K562 (cell line): ENCODE data around the gene CCSER2. TPM values are rescaled to one million over a fixed set of nuclear protein-coding genes. Genes with fewer than 3 reads are reported as not detected.

Experiments used
- BRD9 ChIP-seq: fragments of 450-650 bp; IDR thresholded peaks from 2 replicates; pipeline ENCODE4 v1.6.1; 2018; ENCODE audit warnings: low read depth; ENCODE audit not compliant: partially characterized antibody
- E2F3 ChIP-seq: fragments of 250-450 bp; sonication (Bioruptor Pico); IDR thresholded peaks from 2 replicates; pipeline ENCODE4 v1.4.0; 2020; ENCODE audit warnings: mild to moderate bottlenecking
- EHMT2 ChIP-seq: fragments of 450-650 bp; IDR thresholded peaks from 2 replicates; pipeline ENCODE4 v1.6.1; 2018; ENCODE audit warnings: antibody characterized with exemption
- EWSR1 ChIP-seq: fragments of 450-650 bp; IDR thresholded peaks from 2 replicates; pipeline ENCODE4 v1.6.1; 2018; ENCODE audit warnings: borderline replicate concordance, mild to moderate bottlenecking, low read depth, moderate library complexity; ENCODE audit not compliant: partially characterized antibody
- HMGN3 ChIP-seq: IDR thresholded peaks from 2 replicates; pipeline ENCODE4 v1.6.1; 2011; ENCODE audit warnings: borderline replicate concordance, low read depth, mild to moderate bottlenecking, mixed read lengths, low read length; ENCODE audit not compliant: insufficient read length; ENCODE audit errors: extremely low read depth
- HNRNPK ChIP-seq: fragments of 200-400 bp; formaldehyde crosslinking; IDR thresholded peaks from one replicate; pipeline ENCODE4 v1.6.1; 2018; ENCODE audit warnings: mild to moderate bottlenecking, low read depth, low read length; ENCODE audit not compliant: poor library complexity, severe bottlenecking
- KAT7 ChIP-seq: sonication (generic); formaldehyde crosslinking; IDR thresholded peaks from 2 replicates; pipeline ENCODE4 v1.8.0; 2022; ENCODE audit warnings: missing genetic modification reagents, mild to moderate bottlenecking, borderline replicate concordance
- SAFB ChIP-seq: fragments of 200-400 bp; formaldehyde crosslinking; IDR thresholded peaks from 2 replicates; pipeline ENCODE4 v1.6.1; 2017; ENCODE audit warnings: low read depth, low read length, borderline replicate concordance
- SREBF1 ChIP-seq: fragments of 150-350 bp; IDR thresholded peaks from 2 replicates; pipeline ENCODE4 v1.6.1; 2014; ENCODE audit warnings: antibody characterized with exemption, low read depth, low read length, borderline replicate concordance
- TEAD2 ChIP-seq: fragments of 450-650 bp; IDR thresholded peaks from 2 replicates; pipeline ENCODE4 v1.6.1; 2016; ENCODE audit warnings: missing genetic modification characterization, control low read depth, missing compliant biosample characterization
- ZNF507 ChIP-seq: conservative IDR thresholded peaks from 2 replicates; pipeline ENCODE4 v1.6.1; 2017; ENCODE audit warnings: missing genetic modification characterization, missing compliant biosample characterization
- polyA plus RNA-seq, 8 experiments: library from polyadenylated mRNA; depleted of rRNA in 4 of 8; stranded (reverse) in 5 of 8; unstranded in 3 of 8; fragments of >200 nt; fragmentation: Nextera tagmentation in 2 of 8; fragmentation: Illumina TruSeq in 1 of 8; extraction: Ambion mirVana in 2 of 8; extraction: Trizol in 1 of 8; gene quantifications; 2 replicates each; pipeline versions ENCODE4 v1.2.1 to v1.2.3, GENCODE V29; 2011 to 2014; ENCODE audit warnings: inconsistent platforms in 1 of 8, missing spikeins in 1 of 8
- total RNA-seq, 7 experiments: library from RNA; depleted of rRNA in 6 of 7; stranded (reverse); fragments of >200 nt in 6 of 7; fragmentation: Illumina TruSeq in 2 of 7; extraction: Trizol in 2 of 7; gene quantifications; 2 replicates each; pipeline versions ENCODE4 v1.2.1 to v1.2.3, GENCODE V29; 2011 to 2021; ENCODE audit warnings: low replicate concordance in 1 of 7
- TF ChIP-seq, protein P1 (sequence below): fragments of 450-650 bp; IDR thresholded peaks from 2 replicates; pipeline ENCODE4 v1.7.0; 2016; ENCODE audit warnings: borderline replicate concordance
- TF ChIP-seq, protein P2 (sequence below): fragments of 450-650 bp; IDR thresholded peaks from 2 replicates; pipeline ENCODE4 v1.6.1; 2018; ENCODE audit not compliant: partially characterized antibody
- TF ChIP-seq, protein P3 (sequence below), 2 experiments: IDR thresholded peaks in 1 of 2; conservative IDR thresholded peaks in 1 of 2; 2 replicates each; pipeline ENCODE4 v1.6.1; 2016; ENCODE audit warnings: low read depth in 2 of 2, mild to moderate bottlenecking in 1 of 2, missing compliant biosample characterization in 1 of 2, missing genetic modification characterization in 1 of 2, moderate library complexity in 1 of 2
- TF ChIP-seq, protein P4 (sequence below), 3 experiments: fragments of 200-800 bp in 1 of 3; sonication (Bioruptor generic) in 1 of 3; sonication (generic) in 1 of 3; formaldehyde crosslinking in 1 of 3; IDR thresholded peaks; 2 replicates each; pipeline versions ENCODE4 v1.6.1 to v1.8.0; 2016 to 2022; ENCODE audit warnings: mild to moderate bottlenecking in 2 of 3, missing compliant biosample characterization in 2 of 3, missing genetic modification characterization in 2 of 3, missing genetic modification reagents in 1 of 3
- TF ChIP-seq, protein P5 (sequence below): sonication (generic); formaldehyde crosslinking; IDR thresholded peaks from 2 replicates; pipeline ENCODE4 v1.8.0; 2022; ENCODE audit warnings: mild to moderate bottlenecking, missing genetic modification reagents

The CCSER2 gene
- total and polyA plus RNA-seq, 9 of the 15 experiments (the other 6 are each of a cell fraction or from before 2014, with no cell fraction given), result 2.7 to 15.1 (median 9.7) TPM

DNA sequence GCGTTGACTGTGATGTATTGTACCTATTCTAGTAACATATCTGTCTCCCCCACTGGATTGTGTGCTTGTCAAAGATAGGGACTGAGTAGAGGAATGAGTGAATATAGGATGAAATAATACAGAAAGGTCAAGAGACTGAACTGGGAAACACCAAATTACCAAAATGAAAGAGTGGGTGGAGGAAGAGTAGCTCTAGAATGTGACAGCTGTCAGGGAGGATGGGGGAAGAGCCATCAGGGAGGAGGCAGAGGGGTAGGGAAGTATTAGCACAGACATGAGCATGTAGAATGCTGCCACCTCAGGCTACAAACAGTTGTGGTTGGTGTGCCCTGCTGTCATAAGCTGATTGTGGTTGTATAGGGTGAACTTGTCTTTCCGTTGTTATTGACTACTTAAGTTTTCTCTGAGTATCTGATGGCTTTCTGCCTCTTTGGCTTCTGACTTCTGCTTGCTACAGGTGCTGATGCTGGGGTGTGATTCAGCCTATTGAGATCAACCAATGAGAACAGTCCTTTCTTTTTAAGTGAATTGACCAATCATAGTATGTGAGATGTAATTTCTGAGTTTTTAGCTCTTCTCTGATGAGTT is 5.6 kb downstream of the CCSER2 start (continued):
- TF ChIP-seq, protein P1, sequence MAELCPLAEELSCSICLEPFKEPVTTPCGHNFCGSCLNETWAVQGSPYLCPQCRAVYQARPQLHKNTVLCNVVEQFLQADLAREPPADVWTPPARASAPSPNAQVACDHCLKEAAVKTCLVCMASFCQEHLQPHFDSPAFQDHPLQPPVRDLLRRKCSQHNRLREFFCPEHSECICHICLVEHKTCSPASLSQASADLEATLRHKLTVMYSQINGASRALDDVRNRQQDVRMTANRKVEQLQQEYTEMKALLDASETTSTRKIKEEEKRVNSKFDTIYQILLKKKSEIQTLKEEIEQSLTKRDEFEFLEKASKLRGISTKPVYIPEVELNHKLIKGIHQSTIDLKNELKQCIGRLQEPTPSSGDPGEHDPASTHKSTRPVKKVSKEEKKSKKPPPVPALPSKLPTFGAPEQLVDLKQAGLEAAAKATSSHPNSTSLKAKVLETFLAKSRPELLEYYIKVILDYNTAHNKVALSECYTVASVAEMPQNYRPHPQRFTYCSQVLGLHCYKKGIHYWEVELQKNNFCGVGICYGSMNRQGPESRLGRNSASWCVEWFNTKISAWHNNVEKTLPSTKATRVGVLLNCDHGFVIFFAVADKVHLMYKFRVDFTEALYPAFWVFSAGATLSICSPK, result no peak
- TF ChIP-seq E2F3 (CRISPR knock-in tag), result no peak
- TF ChIP-seq TEAD2, result no peak
- TF ChIP-seq, protein P2, sequence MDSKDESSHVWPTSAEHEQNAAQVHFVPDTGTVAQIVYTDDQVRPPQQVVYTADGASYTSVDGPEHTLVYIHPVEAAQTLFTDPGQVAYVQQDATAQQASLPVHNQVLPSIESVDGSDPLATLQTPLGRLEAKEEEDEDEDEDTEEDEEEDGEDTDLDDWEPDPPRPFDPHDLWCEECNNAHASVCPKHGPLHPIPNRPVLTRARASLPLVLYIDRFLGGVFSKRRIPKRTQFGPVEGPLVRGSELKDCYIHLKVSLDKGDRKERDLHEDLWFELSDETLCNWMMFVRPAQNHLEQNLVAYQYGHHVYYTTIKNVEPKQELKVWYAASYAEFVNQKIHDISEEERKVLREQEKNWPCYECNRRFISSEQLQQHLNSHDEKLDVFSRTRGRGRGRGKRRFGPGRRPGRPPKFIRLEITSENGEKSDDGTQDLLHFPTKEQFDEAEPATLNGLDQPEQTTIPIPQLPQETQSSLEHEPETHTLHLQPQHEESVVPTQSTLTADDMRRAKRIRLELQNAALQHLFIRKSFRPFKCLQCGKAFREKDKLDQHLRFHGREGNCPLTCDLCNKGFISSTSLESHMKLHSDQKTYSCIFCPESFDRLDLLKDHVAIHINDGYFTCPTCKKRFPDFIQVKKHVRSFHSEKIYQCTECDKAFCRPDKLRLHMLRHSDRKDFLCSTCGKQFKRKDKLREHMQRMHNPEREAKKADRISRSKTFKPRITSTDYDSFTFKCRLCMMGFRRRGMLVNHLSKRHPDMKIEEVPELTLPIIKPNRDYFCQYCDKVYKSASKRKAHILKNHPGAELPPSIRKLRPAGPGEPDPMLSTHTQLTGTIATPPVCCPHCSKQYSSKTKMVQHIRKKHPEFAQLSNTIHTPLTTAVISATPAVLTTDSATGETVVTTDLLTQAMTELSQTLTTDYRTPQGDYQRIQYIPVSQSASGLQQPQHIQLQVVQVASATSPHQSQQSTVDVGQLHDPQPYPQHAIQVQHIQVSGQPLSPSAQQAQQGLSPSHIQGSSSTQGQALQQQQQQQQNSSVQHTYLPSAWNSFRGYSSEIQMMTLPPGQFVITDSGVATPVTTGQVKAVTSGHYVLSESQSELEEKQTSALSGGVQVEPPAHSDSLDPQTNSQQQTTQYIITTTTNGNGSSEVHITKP, result peak; percentile 74
- TF ChIP-seq HNRNPK, result no peak
- TF ChIP-seq HMGN3, result no peak
- TF ChIP-seq EHMT2, result no peak; the same call in 1 of the 2 replicates
- TF ChIP-seq KAT7 (CRISPR knock-in tag), result no peak
- TF ChIP-seq ZNF507 (tag), result no peak
- no peak for TF ChIP-seq BRD9
- TF ChIP-seq, protein P3, sequence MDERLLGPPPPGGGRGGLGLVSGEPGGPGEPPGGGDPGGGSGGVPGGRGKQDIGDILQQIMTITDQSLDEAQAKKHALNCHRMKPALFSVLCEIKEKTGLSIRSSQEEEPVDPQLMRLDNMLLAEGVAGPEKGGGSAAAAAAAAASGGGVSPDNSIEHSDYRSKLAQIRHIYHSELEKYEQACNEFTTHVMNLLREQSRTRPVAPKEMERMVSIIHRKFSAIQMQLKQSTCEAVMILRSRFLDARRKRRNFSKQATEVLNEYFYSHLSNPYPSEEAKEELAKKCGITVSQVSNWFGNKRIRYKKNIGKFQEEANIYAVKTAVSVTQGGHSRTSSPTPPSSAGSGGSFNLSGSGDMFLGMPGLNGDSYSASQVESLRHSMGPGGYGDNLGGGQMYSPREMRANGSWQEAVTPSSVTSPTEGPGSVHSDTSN (CRISPR knock-in tag; IDR thresholded peaks at IDR 0.05; ENCODE audit: low read depth), result no peak
- TF ChIP-seq, protein P3 (tag; conservative IDR thresholded peaks at IDR 0.05; ENCODE audit: low read depth), result peak; percentile 77
- TF ChIP-seq, protein P4, sequence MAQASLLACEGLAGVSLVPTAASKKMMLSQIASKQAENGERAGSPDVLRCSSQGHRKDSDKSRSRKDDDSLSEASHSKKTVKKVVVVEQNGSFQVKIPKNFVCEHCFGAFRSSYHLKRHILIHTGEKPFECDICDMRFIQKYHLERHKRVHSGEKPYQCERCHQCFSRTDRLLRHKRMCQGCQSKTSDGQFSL (CRISPR knock-in tag; IDR thresholded peaks at IDR 0.05), result no peak
- TF ChIP-seq, protein P4 (tag; IDR thresholded peaks at IDR 0.05), result no peak
- TF ChIP-seq, protein P5, sequence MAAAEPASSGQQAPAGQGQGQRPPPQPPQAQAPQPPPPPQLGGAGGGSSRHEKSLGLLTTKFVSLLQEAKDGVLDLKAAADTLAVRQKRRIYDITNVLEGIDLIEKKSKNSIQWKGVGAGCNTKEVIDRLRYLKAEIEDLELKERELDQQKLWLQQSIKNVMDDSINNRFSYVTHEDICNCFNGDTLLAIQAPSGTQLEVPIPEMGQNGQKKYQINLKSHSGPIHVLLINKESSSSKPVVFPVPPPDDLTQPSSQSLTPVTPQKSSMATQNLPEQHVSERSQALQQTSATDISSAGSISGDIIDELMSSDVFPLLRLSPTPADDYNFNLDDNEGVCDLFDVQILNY (CRISPR knock-in tag), result no peak
- TF ChIP-seq EWSR1, result no peak
- TF ChIP-seq SAFB, result no peak
- TF ChIP-seq SREBF1, result no peak
